NCI-H1417 treated with DMSO at 0.1 percent for 48 hours (cell line): ENCODE data around the gene PIM3.

ENCODE experiments used
- DNase-seq: peaks from one replicate; lab custom pipeline; 2025; lab: John Stamatoyannopoulos, UW

Gene PIM3

DNA sequence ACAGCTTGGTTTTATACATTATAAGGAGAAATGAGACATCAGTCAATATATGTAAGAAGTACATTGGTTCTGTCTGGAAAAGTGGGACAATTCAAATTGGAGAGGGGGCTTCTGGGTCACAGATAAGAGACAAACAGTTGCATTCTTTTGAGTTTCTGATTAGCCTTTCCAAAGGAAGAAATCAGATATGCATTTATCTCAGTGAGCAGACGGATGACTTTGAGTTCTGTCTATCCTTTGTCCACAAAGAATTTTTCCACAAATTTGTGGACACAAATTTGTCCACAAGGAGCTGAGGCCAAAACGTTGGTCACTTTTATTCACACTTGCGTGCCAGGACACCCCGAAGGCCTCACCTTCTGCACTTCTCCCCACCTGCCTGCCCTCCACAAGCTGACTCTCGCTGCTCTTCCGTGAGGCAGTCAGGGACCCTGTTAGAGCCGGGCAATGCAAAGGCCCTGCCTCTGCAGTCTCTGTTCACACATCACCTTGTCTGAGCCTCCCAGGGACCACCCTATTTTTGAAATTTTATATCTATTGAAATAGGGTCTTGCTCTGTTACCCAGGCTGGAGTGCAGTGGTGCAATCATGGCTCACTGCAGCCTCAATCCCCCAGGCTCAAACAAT is 31.4 kb downstream of the PIM3 start:
- DNase-seq: no peak

DNA sequence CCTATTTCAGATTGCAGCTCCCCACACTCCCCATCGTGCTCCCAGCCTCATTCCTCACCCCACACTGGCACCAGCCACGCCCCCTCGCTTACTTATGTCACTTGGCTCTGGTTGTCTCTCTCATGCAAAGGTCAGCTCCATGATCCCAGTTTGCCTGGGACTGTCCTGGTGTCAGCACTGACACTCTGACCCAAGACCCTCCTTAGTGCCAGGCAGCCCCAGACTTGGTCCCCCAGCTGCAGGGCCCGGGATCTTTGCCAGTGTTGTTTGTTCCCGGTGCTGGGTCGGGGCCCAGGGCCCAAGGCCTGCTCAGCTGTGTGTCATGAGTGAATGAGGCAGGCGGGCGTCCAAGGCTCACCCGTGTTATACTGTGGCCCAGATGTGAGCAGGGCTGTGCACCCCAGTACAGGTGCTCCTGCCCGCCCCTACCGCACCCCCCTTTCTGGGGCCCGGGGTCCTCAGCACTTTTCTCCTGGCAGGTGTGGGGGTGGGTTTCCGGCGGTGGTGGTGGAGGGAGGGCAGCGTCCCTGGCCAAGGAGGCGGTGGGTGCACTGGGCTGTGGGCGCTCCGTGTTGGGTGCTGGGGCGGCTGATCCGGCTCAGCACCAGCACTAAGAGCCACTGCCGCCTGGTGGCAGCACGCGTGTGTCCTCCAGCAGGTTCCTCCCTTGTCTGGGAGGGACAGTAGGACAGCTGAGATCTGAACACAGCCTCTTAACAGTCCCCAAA is 32.5 kb downstream of the PIM3 start:
- DNase-seq: no peak

DNA sequence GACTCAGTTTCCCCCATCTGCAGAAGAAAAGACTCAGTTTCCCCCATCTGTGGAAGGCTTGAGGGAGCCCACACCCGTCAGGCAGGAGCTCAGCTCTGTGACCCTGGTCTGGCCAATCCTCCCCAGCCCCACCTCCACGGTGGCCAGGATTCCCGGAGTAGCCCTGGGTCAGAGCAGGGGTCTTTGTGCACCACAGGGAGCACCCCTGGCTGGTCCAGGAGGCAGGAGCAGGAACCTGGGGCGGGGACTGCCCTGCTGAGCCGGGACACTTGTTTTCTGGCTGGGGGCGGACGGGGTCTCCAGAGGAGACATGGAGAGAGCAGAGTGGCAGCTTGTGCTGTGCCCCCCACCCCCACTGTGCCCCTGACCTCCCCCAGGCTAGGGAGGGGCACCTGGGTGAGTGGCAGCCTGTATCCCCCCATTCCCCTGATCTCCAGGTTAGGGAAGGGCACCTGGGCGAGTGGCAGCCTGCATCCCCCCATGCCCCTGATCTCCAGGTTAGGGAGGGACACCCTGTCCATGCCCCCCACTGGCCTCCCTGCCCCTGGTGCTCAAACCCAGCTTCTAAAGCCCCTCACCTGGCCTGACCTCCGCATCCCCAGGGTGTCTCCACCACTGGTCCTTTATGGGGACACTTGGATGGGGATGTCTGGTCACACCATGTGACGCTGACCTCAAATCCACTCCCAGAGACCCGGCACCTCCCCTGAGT is 33.2 kb downstream of the PIM3 start:
- DNase-seq: no peak

DNA sequence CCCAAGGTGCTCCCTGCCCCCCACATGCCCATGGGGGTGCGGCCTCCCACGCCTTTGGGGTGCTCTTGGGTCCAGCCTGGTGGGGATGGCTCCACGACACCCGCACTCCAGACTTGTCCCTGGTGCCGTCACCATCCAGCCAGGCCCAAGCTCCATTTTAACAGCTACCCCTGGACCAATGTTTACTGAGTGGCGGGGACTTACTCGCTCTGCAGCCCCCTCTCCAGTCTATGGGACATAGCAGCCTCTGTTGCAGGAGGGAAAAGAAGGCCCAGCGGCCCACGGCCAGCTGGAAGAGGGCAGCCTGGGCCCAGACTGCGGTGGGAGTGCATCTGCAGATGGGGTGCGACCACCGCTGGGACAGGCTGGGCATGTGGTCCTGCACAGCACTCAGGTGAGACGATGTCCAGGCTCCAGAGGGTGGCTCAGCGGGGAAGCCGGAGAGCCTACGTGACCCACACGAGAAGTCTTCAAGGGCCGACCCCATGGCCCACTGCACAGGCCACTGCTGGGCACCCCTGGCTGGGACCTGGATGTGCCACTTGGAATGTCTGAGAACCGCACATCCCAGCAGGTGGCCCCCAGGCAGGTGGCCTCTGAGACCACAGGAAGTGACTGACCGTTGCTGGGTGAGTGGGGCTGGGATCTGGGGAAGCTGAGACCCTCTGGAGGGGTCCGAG is 33.9 kb downstream of the PIM3 start:
- no peak for DNase-seq

DNA sequence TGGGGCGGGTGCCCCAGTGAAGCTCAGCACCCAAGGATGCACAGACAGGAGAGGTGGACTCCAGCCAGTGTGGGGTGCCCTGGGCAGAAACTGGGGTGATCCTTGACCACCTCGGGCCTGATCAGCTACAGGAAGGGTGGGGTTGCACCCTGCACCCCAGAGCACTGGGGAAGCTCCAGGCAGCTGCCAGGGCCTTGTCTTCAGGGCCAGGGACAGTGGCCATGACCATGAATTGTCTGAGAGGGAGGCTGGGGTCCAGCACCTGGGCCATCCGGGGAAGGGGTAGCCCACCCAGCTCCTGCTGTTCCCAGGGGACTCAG is 34.4 kb downstream of the PIM3 start:
- no peak for DNase-seq

DNA sequence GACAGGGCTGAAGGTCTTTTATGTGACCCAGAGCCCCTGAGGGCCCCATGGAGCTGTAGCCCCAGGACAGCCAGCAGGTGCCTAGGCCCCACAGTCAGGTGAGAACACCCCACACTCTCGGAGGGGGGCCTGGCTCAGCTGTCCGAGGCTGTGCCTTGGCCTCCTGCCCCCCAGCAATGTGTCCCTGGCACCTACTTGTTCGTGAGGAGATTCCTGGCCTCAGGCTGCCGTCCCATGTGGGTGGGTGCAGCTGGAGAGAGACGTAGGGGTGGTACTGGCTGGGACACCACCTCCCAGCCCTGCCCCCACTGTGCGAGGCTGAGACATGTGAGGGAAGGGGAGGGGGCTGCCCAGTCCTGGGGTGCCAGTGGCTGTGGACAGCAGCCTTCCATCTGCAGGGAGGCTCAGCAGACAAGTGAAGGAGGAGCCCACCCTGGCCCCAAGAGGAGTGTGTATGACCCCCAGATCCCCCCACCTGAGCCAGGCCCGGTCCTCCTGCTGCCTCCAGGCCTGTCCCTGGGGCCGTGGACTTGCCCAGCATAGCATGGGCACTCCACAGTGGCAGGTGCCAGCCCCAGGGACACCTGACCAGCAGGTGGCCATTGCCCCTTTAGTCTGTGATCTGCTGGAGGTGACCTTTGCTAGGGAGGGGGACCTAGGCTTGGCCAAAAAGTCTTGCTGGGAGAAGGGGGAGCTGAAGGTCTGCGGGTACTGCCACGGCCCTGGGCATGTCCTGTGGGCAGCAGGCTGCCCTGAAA is 35.0 kb downstream of the PIM3 start:
- DNase-seq: no peak

DNA sequence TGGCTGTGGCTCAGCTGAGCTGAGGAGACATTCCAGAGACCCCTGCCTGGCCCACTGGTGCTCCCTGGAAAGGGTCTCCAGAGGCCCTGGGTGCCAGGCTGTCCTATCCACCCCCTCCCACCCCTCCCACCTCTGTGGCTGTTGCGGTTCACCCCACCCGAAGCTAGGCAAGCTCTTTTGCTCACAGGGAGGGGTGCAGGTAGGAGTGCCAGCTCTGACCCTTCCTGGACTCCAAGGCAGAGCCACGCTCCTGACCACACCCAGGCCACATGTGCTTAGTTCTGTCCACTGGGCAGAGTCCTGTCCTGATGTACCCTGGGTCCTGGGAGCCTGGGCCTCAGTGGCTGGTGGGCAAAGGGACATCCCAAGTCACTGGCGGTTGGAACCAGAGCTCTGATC is 35.5 kb downstream of the PIM3 start:
- no peak for DNase-seq

DNA sequence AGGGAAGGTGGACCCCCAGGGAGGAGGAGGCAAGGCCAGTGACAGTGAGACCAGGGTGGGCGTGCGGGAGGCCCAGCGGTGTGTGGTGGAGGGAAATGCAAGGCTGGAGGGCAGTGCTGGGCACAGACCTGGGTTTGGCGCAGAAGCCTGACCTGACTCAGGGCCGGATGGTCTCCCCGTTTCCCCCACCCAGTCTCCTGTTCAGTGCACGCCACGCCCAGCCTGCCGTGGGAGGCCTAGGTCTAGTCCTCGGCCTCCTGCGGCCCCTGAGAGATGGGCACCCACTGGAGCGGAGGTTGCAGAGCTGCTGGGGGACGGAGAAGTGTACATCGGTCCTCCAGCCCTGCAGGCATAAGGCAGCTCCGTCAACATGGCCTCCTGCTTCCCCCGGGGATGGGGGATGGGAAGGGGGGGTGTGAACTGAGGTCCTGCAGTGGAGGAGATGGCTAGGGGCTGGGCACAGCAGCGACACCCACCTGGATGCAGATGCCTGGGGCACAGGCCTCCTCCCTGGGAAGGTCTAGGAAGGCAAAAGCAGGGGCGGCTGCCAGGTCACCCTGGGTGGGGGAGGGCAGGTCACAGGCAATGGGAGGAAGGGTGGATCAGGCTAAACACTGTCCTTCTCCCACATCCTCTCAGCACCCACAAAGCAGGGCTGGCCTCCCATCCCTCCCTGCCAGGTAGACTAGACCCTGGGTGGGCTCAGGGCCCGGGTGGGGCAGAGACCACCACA is 36.1 kb downstream of the PIM3 start:
- DNase-seq: no peak

DNA sequence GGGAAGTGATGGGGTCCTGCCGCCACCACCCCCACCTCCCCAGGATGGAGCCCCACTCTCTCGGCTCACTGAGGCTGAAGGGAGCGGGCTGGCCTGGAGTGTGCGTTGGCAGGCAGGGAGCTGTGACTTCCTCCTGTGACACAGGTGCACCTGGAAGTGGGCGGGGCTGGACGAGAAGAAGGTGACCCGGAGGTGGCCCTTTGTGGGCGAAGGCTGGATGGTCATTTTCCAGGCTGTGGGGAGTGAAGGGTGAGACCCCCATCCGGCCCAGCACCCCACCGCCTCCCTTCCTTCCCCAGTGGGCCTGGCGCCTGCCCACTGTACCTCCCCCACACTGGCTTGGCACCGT is 36.7 kb downstream of the PIM3 start:
- no peak for DNase-seq

DNA sequence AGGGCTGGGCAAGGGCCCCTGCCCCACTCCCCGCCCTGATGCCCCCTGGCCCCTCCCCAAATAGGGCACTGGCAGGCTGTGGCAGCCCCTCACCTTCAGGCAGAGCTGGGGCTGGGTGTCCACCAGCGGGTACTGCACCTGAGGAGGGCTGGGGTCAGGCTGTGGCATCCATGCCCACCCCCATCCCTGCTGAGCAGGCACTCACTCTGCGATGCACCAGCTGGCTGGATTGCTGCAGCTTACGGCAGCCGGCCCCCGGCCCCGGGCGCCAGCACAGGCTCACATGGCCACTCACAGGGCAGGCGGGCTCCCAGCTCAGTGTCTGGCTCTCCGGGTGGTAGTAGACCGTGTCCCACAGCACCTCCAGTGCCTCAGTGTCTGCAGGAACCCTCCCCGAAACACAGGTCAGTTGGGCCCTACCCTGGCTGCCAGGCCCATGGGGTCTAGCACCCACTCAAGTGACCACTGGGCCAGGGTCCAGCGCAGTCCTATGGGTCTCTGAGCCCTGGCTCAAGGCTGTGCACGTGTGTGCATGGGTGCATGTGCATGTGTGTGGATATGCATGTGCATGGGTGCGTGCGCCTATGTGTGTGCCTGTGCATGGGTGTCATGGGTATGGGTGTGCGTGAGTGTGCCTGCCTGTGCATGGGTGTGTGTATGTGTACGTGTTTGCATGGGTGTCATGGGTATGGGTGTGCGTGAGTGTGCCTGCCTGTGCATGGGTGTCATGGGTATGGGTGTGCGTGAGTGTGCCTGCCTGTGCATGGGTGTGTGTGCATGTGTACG is 37.6 kb downstream of the PIM3 start:
- DNase-seq: no peak

DNA sequence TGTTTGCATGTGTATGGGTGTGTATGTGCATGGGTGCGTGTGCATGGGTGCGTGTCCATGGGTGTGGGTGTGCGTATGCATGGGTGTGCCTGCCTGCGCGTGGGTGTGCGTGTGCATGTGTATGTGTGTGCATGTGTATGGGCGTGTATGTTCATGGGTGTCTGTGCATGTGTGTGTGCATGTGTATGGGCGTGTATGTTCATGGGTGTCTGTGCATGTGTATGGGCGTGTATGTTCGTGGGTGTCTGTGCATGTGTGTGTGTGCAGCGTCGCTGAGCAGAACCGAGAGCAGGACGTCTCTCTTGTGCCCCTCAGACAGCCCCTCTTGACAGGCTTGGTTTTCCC is 38.1 kb downstream of the PIM3 start:
- no peak for DNase-seq

DNA sequence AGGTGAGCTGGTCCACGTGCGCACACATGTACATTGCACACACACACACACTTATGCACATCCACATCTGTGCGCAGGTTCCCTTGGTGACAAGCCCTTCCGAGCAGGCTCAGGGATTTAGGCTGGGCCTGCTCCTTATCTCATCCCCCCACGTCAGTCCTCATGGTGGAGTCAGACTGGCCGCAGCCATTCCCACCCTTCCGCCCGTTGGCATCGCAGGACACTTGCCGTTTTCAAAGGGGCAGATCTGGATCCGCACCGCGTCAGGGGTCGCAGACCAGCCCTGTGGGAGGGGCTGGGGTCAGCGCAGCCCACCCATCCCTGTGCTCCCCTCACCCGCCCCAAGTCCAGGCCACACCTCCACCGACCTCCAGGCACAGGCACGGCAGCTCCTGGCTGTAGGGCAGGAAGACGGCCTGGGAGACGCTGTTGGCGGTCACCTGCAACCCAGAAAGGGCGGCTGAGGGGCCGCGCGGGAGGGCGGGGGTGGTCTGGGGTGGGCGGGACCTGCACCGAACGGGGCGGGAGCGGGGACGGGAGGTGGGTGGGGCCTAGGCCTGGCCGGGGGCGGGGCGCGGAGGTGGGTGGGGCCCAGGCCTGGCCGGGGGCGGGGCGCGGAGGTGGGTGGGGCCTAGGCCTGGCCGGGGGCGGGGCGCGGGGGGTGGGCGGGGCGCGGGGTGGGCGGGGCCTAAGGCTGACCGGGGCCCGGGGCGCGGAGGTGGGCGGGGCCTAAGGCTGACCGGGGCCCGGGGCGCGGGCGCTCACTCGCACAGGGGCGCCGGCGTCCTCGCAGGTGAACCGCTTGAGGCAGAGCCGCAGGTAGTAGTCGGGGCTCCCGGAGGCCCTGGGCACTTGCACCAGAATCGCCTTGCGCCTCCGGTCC is 38.7 kb downstream of the PIM3 start:
- no peak for DNase-seq

DNA sequence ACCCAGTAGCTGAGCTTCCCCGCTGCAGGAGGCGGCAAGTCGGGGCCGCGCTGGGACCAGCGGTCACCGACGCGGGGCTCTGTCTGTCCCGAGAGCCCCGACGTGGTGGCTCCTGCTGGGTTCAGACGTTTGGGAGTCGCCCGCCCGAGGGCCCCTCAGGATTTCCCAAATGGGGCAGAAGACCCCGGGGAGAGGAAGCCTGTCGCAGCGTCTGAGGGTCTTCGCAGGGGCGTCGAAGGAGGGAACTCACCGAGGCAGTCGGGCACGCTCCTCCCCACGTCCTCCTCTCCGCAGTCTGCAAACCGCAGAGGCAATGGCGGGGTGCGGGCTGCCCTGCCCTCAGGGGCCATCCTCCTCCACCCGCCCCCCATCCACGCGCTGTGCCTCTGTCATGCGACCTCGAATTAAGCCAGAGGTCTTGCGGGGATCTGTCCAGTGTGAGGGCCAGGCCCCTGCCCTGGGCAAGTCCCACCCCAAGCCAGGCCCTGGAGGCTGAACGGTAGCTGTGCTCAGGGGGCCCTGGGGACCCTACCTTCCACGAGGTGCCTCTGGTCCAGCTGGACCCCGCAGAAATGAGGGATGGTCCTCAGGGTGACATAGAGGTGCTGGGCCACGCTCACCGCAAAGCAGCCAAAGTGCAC is 39.5 kb downstream of the PIM3 start:
- DNase-seq: no peak

DNA sequence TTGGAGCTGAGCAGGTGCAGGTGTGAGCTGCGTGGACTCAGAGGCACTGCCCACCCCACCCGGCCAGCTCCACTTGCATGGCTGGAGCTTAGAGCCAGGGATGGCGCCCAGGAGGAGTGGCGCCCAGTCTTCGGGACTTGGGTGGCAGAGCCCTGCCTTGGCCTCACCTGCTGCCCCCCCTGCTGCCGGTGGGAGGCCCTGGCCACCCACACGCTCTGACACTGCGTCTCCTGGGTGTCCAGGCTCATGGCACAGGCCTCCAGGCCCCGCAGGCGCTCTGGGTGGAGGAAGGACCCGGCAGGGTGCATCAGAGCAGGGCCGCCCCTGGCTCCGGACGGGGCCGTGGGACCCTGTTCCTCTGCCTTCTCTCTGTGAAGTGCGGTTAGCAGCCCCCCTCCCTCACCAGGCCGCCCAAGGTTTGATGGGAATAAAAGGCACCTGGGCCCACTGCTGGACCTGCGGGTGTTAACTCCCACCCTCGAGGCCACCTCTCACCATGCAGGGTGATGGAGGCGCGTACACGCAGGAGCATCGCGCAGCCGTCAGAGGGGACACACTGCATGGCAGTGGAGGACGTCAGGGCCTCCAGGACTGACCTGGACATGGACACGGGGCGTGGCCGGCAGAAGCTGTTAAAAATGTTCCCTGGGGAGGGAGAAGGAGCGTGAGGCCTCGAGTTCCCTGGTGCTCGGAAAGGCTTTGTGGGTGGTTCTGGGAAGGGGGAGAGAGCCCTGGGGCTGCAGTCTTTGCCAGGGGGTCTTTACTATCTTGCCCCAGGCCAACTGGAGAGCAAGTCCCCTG is 40.2 kb downstream of the PIM3 start:
- DNase-seq: no peak

DNA sequence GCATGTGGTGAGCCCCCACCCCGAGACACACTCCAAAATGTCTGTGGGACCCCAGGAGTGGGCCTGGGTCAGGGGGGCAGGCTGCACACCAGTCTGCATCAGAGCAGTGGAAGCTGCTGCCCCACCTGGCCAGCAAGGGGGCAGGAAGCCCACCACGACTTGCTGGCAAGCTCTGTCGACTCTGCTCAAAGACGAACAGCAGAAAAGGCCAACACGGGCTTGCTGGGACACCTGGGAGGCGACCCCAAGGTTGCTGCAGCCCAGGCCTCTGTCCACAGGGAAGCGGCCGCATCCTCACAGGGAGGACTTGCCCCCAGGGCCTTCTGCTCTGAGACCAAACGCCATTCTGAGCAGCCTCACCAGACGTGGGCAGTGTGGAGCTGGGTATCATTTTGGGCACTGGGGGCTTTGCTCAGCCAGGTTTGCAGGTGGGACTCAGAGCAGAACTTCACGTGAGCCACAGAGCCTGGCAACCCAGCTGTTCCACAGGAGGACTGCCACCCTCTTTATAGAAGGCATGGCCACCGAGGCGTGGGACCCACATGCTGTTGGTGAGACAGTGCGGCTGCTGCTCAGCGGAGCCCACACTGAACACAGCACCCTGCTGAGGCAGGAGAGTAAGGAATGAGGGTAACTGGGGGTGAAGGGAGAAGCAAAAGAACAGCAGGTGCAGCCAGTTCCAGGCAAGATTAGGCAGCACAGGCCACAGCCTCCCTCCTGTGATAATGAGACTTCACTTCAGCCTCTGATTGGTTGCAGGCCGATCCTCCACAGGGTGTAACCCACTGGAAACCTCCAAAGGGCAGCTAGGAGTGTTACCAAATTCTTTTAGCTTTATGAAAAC is 41.0 kb downstream of the PIM3 start:
- DNase-seq: peak; percentile 57

DNA sequence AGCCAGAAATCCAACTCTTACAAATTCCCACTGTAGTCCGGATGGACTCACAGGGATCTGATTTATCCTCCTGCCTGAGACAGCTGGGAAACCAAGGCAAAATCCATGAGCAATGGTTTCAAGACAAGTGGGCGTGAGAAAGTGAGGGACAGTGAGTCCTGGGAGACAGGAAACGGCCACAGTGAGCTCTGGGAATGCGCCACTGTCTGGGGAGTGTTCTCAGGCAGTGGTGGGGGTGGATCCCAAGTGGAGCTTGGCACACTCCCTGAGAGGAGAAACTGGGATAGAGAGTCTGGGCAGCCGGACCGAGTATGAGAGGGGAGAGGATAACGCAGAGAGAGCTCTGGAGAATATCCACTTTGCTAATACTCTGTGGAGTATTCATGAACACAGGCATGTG is 42.2 kb downstream of the PIM3 start:
- DNase-seq: no peak

DNA sequence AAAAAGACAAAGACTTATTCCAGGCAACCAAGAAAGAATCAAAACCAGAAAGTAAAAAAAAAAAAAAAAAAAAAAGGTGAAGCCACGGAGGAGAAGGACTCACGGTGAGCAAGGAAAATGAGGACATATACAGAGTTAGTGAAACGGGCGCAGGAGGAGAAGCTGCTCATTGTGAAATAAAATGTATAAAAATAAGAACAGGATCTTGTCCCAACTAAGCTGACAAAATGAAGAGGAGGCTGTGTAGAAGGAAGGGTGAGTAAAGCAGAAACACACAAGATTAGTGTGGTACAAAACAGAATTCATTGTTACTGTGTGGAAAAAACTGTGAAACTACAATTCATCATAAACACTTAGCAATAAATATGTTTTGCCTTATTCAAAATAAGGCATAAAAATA is 44.3 kb downstream of the PIM3 start:
- no peak for DNase-seq

DNA sequence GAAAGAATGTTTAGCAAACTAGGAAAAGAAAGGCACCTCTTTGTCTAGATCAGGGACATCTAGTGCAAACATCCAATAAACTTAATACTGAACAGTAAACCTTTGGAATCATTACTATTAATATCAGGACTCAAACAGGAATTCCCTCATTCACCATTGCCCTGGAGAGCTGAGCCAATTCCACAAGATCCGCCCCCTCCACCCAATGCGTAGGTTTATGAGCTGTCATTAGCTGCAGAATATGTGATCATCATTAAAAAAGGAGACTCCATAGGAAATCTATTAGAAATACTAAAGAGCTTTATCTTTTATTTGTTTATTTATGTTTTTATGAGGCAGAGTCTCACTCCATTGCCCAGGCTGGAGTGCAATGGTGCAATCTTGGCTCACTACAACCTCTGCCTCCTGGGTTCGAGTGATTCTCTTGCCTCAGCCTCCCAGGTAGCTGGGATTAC is 46.5 kb downstream of the PIM3 start:
- no peak for DNase-seq
